DND-41 (cell line): Measurements from ENCODE around the gene UCN2.

Experiments
- ATAC-seq: fragments of 200-7000 bp; cut with Tn5 transposase; 3 replicates; pipeline ENCODE4 v1.9.1; 2021; ENCODE audit warnings: low read depth; ENCODE audit not compliant: insufficient read depth
- DNase-seq: peaks from one replicate; pipeline ENCODE4 v3.0.0-alpha.2; 2020
- H2AFZ ChIP-seq: 2 replicates; pipeline ENCODE4 v1.6.0; 2012; ENCODE audit warnings: low read depth, low read length
- H3K27ac ChIP-seq: 2 replicates; pipeline ENCODE4 v1.5.1; 2012; ENCODE audit warnings: low read length, inconsistent platforms
- H3K27me3 ChIP-seq: fragments of 200-600 bp; sonication (generic); 2 replicates; pipeline ENCODE4 v1.6.0; 2012; ENCODE audit warnings: low read length, mild to moderate bottlenecking, inconsistent platforms; ENCODE audit not compliant: insufficient read depth, poor library complexity
- H3K36me3 ChIP-seq: 2 replicates; pipeline ENCODE4 v1.5.1; 2012; ENCODE audit warnings: low read length, inconsistent platforms; ENCODE audit not compliant: insufficient read depth
- H3K4me1 ChIP-seq: 2 replicates; pipeline ENCODE4 v1.5.1; 2012; ENCODE audit warnings: mild to moderate bottlenecking, low read length; ENCODE audit not compliant: insufficient read depth
- H3K4me2 ChIP-seq: 2 replicates; pipeline ENCODE4 v1.6.0; 2012; ENCODE audit warnings: mild to moderate bottlenecking, moderate library complexity, low read length, inconsistent platforms; ENCODE audit not compliant: insufficient read depth
- H3K4me3 ChIP-seq, 2 experiments: fragments of 200-600 bp in 1 of 2; shearing (Covaris generic) in 1 of 2; 2 replicates each; pipeline ENCODE4 v1.5.1; 2012 to 2016; ENCODE audit warnings: inconsistent platforms in 2 of 2, low read length in 2 of 2, mild to moderate bottlenecking in 2 of 2, low read depth in 1 of 2, moderate library complexity in 1 of 2
- H3K79me2 ChIP-seq: 2 replicates; pipeline ENCODE4 v1.6.0; 2012; ENCODE audit warnings: low read length, inconsistent platforms; ENCODE audit not compliant: insufficient read depth
- H3K9ac ChIP-seq: 2 replicates; pipeline ENCODE4 v1.6.0; 2012; ENCODE audit warnings: low read depth, mild to moderate bottlenecking, inconsistent platforms, low read length, moderate library complexity
- H3K9me3 ChIP-seq: 2 replicates; pipeline ENCODE4 v1.5.1; 2012; ENCODE audit warnings: low read length, moderate library complexity, mild to moderate bottlenecking, inconsistent platforms; ENCODE audit not compliant: insufficient read depth, severe bottlenecking
- H4K20me1 ChIP-seq: 2 replicates; pipeline ENCODE4 v1.6.0; 2012; ENCODE audit warnings: low read length; ENCODE audit not compliant: insufficient read depth
- CTCF ChIP-seq: IDR thresholded peaks from 2 replicates; pipeline ENCODE4 v1.5.1; 2012; ENCODE audit warnings: borderline replicate concordance, low read length, moderate library complexity, mild to moderate bottlenecking; ENCODE audit not compliant: poor library complexity, severe bottlenecking; ENCODE audit errors: extremely low read depth
- EZH2 ChIP-seq: IDR thresholded peaks from 3 replicates; pipeline ENCODE4 v1.6.1; 2012; ENCODE audit warnings: borderline replicate concordance, low read depth, mild to moderate bottlenecking, moderate library complexity, low read length, inconsistent platforms; ENCODE audit not compliant: severe bottlenecking

The UCN2 gene

GRCh38 chr3:48563382-48563918, at the start of gene UCN2:
UCN2 (minus strand) TSS chr3:48563781; CDS start chr3:48563124, 657 bp downstream.
- no peaks in the 10 kb centered on the region for H3K36me3 ChIP-seq
- DNase-seq: no peak
- H3K9ac ChIP-seq: no peak within 1 kb of the TSS; the same call in 1 of the 2 replicates
- H3K79me2 ChIP-seq: no peaks in the 10 kb centered on the region
- H3K9me3 ChIP-seq: no peaks in the 10 kb centered on the region
- no peak within 1 kb of the TSS for H3K4me2 ChIP-seq
- H3K4me3 ChIP-seq: no peak within 1 kb of the TSS
- H3K4me1 ChIP-seq: no peaks in the 10 kb centered on the region; the same call in 1 of the 2 replicates
- H4K20me1 ChIP-seq: no peaks in the 10 kb centered on the region; the same call in 1 of the 2 replicates
- no peaks in the 10 kb centered on the region for H3K27me3 ChIP-seq
- ATAC-seq: no peak
- no peak for TF ChIP-seq CTCF
- no peak for TF ChIP-seq EZH2
- no peak within 1 kb of the TSS for H3K27ac ChIP-seq
- no peak within 1 kb of the TSS for H2AFZ ChIP-seq

- Histone ChIP-seq H3K4me3 (no peak overlapping the region), H3K36me3 (peaks cover 21% of the 10 kb centered on the region), H3K27ac (no peak overlapping the region), H3K9ac (no peak overlapping the region), H3K79me2 (peaks cover 40% of the 10 kb centered on the region), H4K20me1 (no peaks in the 10 kb centered on the region), H3K4me2 (no peak overlapping the region), H3K9me3 (peaks cover 4% of the 10 kb centered on the region), H3K4me1 (peaks cover 29% of the 10 kb centered on the region), H3K27me3 (no peaks in the 10 kb centered on the region), H2AFZ (no peak overlapping the region)
- ATAC-seq (no peak), DNase-seq (no peak)
- TF ChIP-seq CTCF (no peak), EZH2 (no peak)
These were observed 48.7 kb upstream of the UCN2 start for GRCh38 chr3:48612309-48612708.

- H3K27ac ChIP-seq: peak within 1 kb of the TSS; percentile 94
- peaks cover 35% of the 10 kb centered on the region for H3K36me3 ChIP-seq
- peak within 1 kb of the TSS; percentile 78 to 97 for H3K4me3 ChIP-seq
- no peaks in the 10 kb centered on the region for H3K9me3 ChIP-seq
- H3K9ac ChIP-seq: peak within 1 kb of the TSS; percentile 88
- H4K20me1 ChIP-seq: peaks cover 2% of the 10 kb centered on the region; the same call in 1 of the 2 replicates
- peak within 1 kb of the TSS; percentile 98 for H3K4me2 ChIP-seq
- ATAC-seq (peak; percentile 99), DNase-seq (peak; percentile 92)
- H3K27me3 ChIP-seq: no peaks in the 10 kb centered on the region
- peak; percentile 79 for TF ChIP-seq CTCF
- TF ChIP-seq EZH2: no peak
- peaks cover 29% of the 10 kb centered on the region for H3K4me1 ChIP-seq
- peaks cover 37% of the 10 kb centered on the region for H3K79me2 ChIP-seq
- H2AFZ ChIP-seq: peak within 1 kb of the TSS; percentile 99
These were observed 45.8 kb upstream of the UCN2 start, which contains the start of gene UQCRC1 for GRCh38 chr3:48609088-48610005. UQCRC1 (minus strand) TSS chr3:48609646; CDS start chr3:48609620, 26 bp downstream.
